Measurements from ENCODE around the gene TNFRSF18. TPM values are rescaled to one million over a fixed set of nuclear protein-coding genes. Genes with fewer than 3 reads are reported as not detected.

Gene TNFRSF18
- total RNA-seq, 1 donor from 2014 or later, result 0.47 TPM

GRCh38 chr1:1189111-1189510, 17.3 kb downstream of the TNFRSF18 start:
- H3K27ac ChIP-seq, result no peak overlapping the region
- H3K9me3 ChIP-seq, result no peaks in the 10 kb centered on the region
- no peak for TF ChIP-seq CTCF (IDR thresholded peaks at IDR 0.05)
- intact Hi-C loops (cut with DNase I), result no loop called here
- DNase-seq, result no peak
- H3K4me3 ChIP-seq, result no peak overlapping the region
- H3K36me3 ChIP-seq, result no peaks in the 10 kb centered on the region
- ATAC-seq, result no peak
- no peaks in the 10 kb centered on the region for H3K27me3 ChIP-seq (ENCODE audit: low read depth)
- no peaks in the 10 kb centered on the region for H3K4me1 ChIP-seq

- Histone ChIP-seq H3K4me1 (no peaks in the 10 kb centered on the region), H3K27ac (no peak overlapping the region), H3K4me3 (no peak overlapping the region), H3K36me3 (no peaks in the 10 kb centered on the region), H3K9me3 (no peaks in the 10 kb centered on the region), H3K27me3 (ENCODE audit: low read depth) (no peaks in the 10 kb centered on the region)
- DNase-seq (no peak), ATAC-seq (no peak)
- intact Hi-C loops (cut with DNase I), result no loop called here
- TF ChIP-seq CTCF (IDR thresholded peaks at IDR 0.05), result no peak
Measured at GRCh38 chr1:1187938-1188337, 18.5 kb downstream of the TNFRSF18 start.

GRCh38 chr1:1185101-1185765, 21.2 kb downstream of the TNFRSF18 start:
- H3K27ac ChIP-seq, result no peak overlapping the region
- peak in 1 of 2 donors; percentile 11 for ATAC-seq
- no peaks in the 10 kb centered on the region for H3K36me3 ChIP-seq
- intact Hi-C loops (cut with DNase I), result no loop called here
- H3K4me3 ChIP-seq, result no peak overlapping the region
- TF ChIP-seq CTCF (IDR thresholded peaks at IDR 0.05), result no peak
- no peaks in the 10 kb centered on the region for H3K27me3 ChIP-seq (ENCODE audit: low read depth)
- peak; percentile 42 for DNase-seq
- H3K4me1 ChIP-seq, result no peaks in the 10 kb centered on the region
- no peaks in the 10 kb centered on the region for H3K9me3 ChIP-seq

- intact Hi-C loops (cut with DNase I), result no loop called here
Measured at GRCh38 chr1:1183833-1184775, 22.3 kb downstream of the TNFRSF18 start.

More at GRCh38 chr1:1183833-1184775, 22.3 kb downstream of the TNFRSF18 start:
- ATAC-seq, result peak in 1 of 2 donors; percentile 8
- Histone ChIP-seq H3K27me3 (ENCODE audit: low read depth) (peaks cover 8% of the 10 kb centered on the region), H3K4me1 (no peaks in the 10 kb centered on the region), H3K9me3 (no peaks in the 10 kb centered on the region), H3K4me3 (no peak overlapping the region), H3K27ac (no peak overlapping the region), H3K36me3 (no peaks in the 10 kb centered on the region)
- DNase-seq, result peak; percentile 36
- no peak for TF ChIP-seq CTCF (IDR thresholded peaks at IDR 0.05)
